Panc1 (cell line): ENCODE results near the gene KIF26A. TPM values are rescaled to one million over a fixed set of nuclear protein-coding genes. Genes with fewer than 3 reads are reported as not detected.
"Not testable (repeated sequence)": the region's sequence is repeated elsewhere in the genome, so short reads cannot be mapped to it uniquely, and the experiment has no call there.

ENCODE experiments used
- ATAC-seq: fragments of 200-7000 bp; cut with Tn5 transposase; 2 replicates; pipeline ENCODE4 v1.9.1; 2020; ENCODE audit warnings: mild to moderate bottlenecking, moderate library complexity
- BruUV-seq: library from RNA; stranded (reverse); fragments of 400-500 nt; replicated peaks from 2 replicates; lab custom pipeline; 2021; lab: Mats Ljungman, UMichigan
- CTCF ChIA-PET: fragments of 300-600 bp; sonication (Branson Sonifier 250); formaldehyde crosslinking; loops from one replicate; lab custom pipeline; 2022; ENCODE audit warnings: antibody characterized with exemption; lab: Charles Lee
- POLR2A ChIA-PET: fragments of 300-600 bp; sonication (Branson Sonifier 250); formaldehyde crosslinking; loops from one replicate; lab custom pipeline; 2022; ENCODE audit warnings: antibody characterized with exemption; lab: Charles Lee
- DNase-seq: peaks from one replicate; pipeline ENCODE4 v3.0.0-alpha.2; 2010; ENCODE audit warnings: low read depth, low spot score
- H3K27ac ChIP-seq: 2 replicates; pipeline ENCODE4 v1.5.1; 2011; ENCODE audit warnings: mild to moderate bottlenecking, low read length, inconsistent platforms
- H3K27me3 ChIP-seq: fragments of 200-500 bp; sonication (Bioruptor generic); 2 replicates; pipeline ENCODE4 v1.6.0; 2014; ENCODE audit warnings: low read length, inconsistent platforms; ENCODE audit not compliant: control insufficient read depth, insufficient read depth
- H3K36me3 ChIP-seq: fragments of 200-500 bp; sonication (Bioruptor generic); 2 replicates; pipeline ENCODE4 v1.5.1; 2014; ENCODE audit warnings: inconsistent platforms, mild to moderate bottlenecking, low read length, moderate library complexity; ENCODE audit not compliant: control insufficient read depth, insufficient read depth
- H3K4me1 ChIP-seq: 2 replicates; pipeline ENCODE4 v1.5.1; 2011; ENCODE audit warnings: inconsistent platforms, mild to moderate bottlenecking, low read length, moderate library complexity; ENCODE audit not compliant: control insufficient read depth, insufficient read depth
- H3K4me3 ChIP-seq, 2 experiments: 2 replicates each; pipeline ENCODE4 v1.5.1; 2011 to 2012; ENCODE audit warnings: low read depth in 2 of 2, low read length in 2 of 2, mild to moderate bottlenecking in 2 of 2, inconsistent platforms in 1 of 2, moderate library complexity in 1 of 2
- H3K9me3 ChIP-seq: fragments of 200-500 bp; sonication (Bioruptor generic); 2 replicates; pipeline ENCODE4 v1.5.1; 2014; ENCODE audit warnings: low read depth, mild to moderate bottlenecking, inconsistent platforms, low read length, moderate library complexity; ENCODE audit not compliant: control insufficient read depth, insufficient read depth
- REST ChIP-seq, 2 experiments: IDR thresholded peaks; 2 replicates each; pipeline ENCODE4 v1.6.1; 2011 to 2012; ENCODE audit warnings: low read depth in 2 of 2, control low read depth in 1 of 2, low read length in 1 of 2, mild to moderate bottlenecking in 1 of 2, moderate library complexity in 1 of 2; ENCODE audit not compliant: insufficient read depth in 1 of 2
- TCF7L2 ChIP-seq: IDR thresholded peaks from 2 replicates; pipeline ENCODE4 v1.6.1; 2011; ENCODE audit warnings: mild to moderate bottlenecking, low read depth, low read length, inconsistent platforms
- in situ Hi-C: cut with HindIII; loops from 2 replicates; pipeline ENCODE4 v1.10.0; 2016; ENCODE audit warnings: low sequenced_read_pairs, low pct_unique_long_range_greater_than_20kb
- intact Hi-C: fragments of 100-400 bp; cut with micrococcal nuclease; formaldehyde crosslinking; loops from one replicate; pipeline ENCODE4 v1.10.0; 2022; ENCODE audit not compliant: unreplicated experiment
- total RNA-seq: library from RNA; stranded (reverse); gene quantifications from one replicate; pipeline ENCODE4 v1.2.1, GENCODE V29; 2021; ENCODE audit not compliant: unreplicated experiment

Gene KIF26A
- total RNA-seq, 1 experiment from 2014 or later, result 4.4 TPM

GRCh38 chr14:104208015-104208295, 69.6 kb downstream of the KIF26A start:
- DNase-seq, H3K27me3 ChIP-seq, H3K27ac ChIP-seq, CTCF ChIA-PET, H3K4me1 ChIP-seq, BruUV-seq, H3K36me3 ChIP-seq, H3K4me3 ChIP-seq, ATAC-seq, in situ Hi-C loops, H3K9me3 ChIP-seq, POLR2A ChIA-PET, intact Hi-C loops: not testable (repeated sequence)

GRCh38 chr14:104208331-104208730, 69.9 kb downstream of the KIF26A start:
- CTCF ChIA-PET, DNase-seq, H3K4me1 ChIP-seq, BruUV-seq, ATAC-seq, H3K9me3 ChIP-seq, H3K27me3 ChIP-seq, POLR2A ChIA-PET, intact Hi-C loops, H3K4me3 ChIP-seq, H3K27ac ChIP-seq, H3K36me3 ChIP-seq, in situ Hi-C loops: not testable (repeated sequence)

GRCh38 chr14:104209071-104209470, 70.7 kb downstream of the KIF26A start:
- in situ Hi-C loops, DNase-seq, ATAC-seq, CTCF ChIA-PET, BruUV-seq, H3K4me3 ChIP-seq, H3K27ac ChIP-seq, POLR2A ChIA-PET, intact Hi-C loops, H3K36me3 ChIP-seq, H3K4me1 ChIP-seq, H3K9me3 ChIP-seq, H3K27me3 ChIP-seq: not testable (repeated sequence)

GRCh38 chr14:104209985-104210816, 71.8 kb downstream of the KIF26A start:
- in situ Hi-C loops, result no loop called here
- intact Hi-C loops, result no loop called here
- no peaks in the 10 kb centered on the region for H3K36me3 ChIP-seq
- H3K27me3 ChIP-seq, result no peaks in the 10 kb centered on the region
- H3K27ac ChIP-seq, result no peak overlapping the region
- no peak for DNase-seq
- BruUV-seq, result no TSS peak
- no peak for TF ChIP-seq TCF7L2
- no peak for TF ChIP-seq REST (IDR thresholded peaks at IDR 0.05; ENCODE audit: insufficient read depth in 1 of 2, low read depth in 2 of 2, low read length in 1 of 2)
- ChIA-PET CTCF (no interaction called here), POLR2A (no interaction called here)
- no peaks in the 10 kb centered on the region for H3K4me1 ChIP-seq
- H3K4me3 ChIP-seq, result no peak overlapping the region
- ATAC-seq, result no peak
- H3K9me3 ChIP-seq, result no peaks in the 10 kb centered on the region
